SK-N-SH (cell line): ENCODE measurements around the gene SMYD3.
A peak's percentile ranks its signal among the peaks of the same experiment; 100 is the strongest.

Experiments used
- CHD2 ChIP-seq: fragments of 150-350 bp; IDR thresholded peaks from 2 replicates; pipeline ENCODE4 v1.6.1; 2018; ENCODE audit warnings: low read length; ENCODE audit not compliant: partially characterized antibody
- CTCF ChIP-seq: fragments of 200-600 bp; sonication (generic); IDR thresholded peaks from 2 replicates; pipeline ENCODE4 v1.6.1; 2017; ENCODE audit warnings: antibody characterized with exemption, mild to moderate bottlenecking, moderate library complexity
- EP300 ChIP-seq, 2 experiments: IDR thresholded peaks; 2 replicates each; pipeline versions ENCODE4 v1.4.0 to v1.6.1; 2012; ENCODE audit warnings: borderline replicate concordance in 1 of 2, low read depth in 1 of 2, low read length in 1 of 2
- MAX ChIP-seq: IDR thresholded peaks from 2 replicates; pipeline ENCODE4 v1.4.0; 2012; ENCODE audit warnings: low read depth
- MEF2A ChIP-seq: IDR thresholded peaks from 2 replicates; pipeline ENCODE4 v1.4.0; 2012; ENCODE audit warnings: low read depth, borderline replicate concordance
- NFIC ChIP-seq: IDR thresholded peaks from 2 replicates; pipeline ENCODE4 v1.4.0; 2012; ENCODE audit warnings: borderline replicate concordance
- RAD21 ChIP-seq: IDR thresholded peaks from 2 replicates; pipeline ENCODE4 v1.6.1; 2012; ENCODE audit warnings: mild to moderate bottlenecking, low read length
- REST ChIP-seq: IDR thresholded peaks from 2 replicates; pipeline ENCODE4 v1.6.1; 2012; ENCODE audit warnings: mild to moderate bottlenecking, low read depth, low read length, moderate library complexity
- SIN3A ChIP-seq: IDR thresholded peaks from 2 replicates; pipeline ENCODE4 v1.6.1; 2012; ENCODE audit warnings: low read depth, mild to moderate bottlenecking, low read length, moderate library complexity, borderline replicate concordance
- USF2 ChIP-seq: fragments of 150-350 bp; IDR thresholded peaks from 2 replicates; pipeline ENCODE4 v1.6.1; 2017; ENCODE audit warnings: antibody characterized with exemption, low read length, low read depth, borderline replicate concordance

- TF ChIP-seq SIN3A (no peak), CTCF (no peak), MEF2A (no peak), RAD21 (no peak), EP300 (IDR thresholded peaks at IDR 0.05; ENCODE audit: borderline replicate concordance in 1 of 2, low read depth in 1 of 2, low read length in 1 of 2) (peak; percentile 58 to 92), USF2 (no peak), NFIC (peak; percentile 97), REST (0 out of 2 replicates have a peak, but pooled peaks have one; percentile 5), CHD2 (no peak), MAX (peak; percentile 44; the same call in 1 of the 2 replicates)
Measured at GRCh38 chr1:245997471-245998258, 509.4 kb downstream of the SMYD3 start.
